Brain microvascular endothelial cell (primary cell): Measurements from ENCODE around the gene KCNJ18.
"Not testable (repeated sequence)": the region's sequence is repeated elsewhere in the genome, so short reads cannot be mapped to it uniquely, and the experiment has no call there.

ENCODE experiments used
- DNase-seq: peaks from one replicate; pipeline ENCODE4 v3.0.0-alpha.2; 2020
- H3K27ac ChIP-seq: fragments of 250-450 bp; sonication (Bioruptor Pico); 2 replicates; pipeline ENCODE4 v1.5.1; 2020; ENCODE audit warnings: mild to moderate bottlenecking, moderate library complexity
- H3K27me3 ChIP-seq: fragments of 250-450 bp; sonication (Bioruptor Pico); replicated peaks from 2 replicates; pipeline ENCODE4 v1.5.1; 2020; ENCODE audit warnings: mild to moderate bottlenecking
- H3K36me3 ChIP-seq: fragments of 250-450 bp; sonication (Bioruptor Pico); replicated peaks from 2 replicates; pipeline ENCODE4 v1.5.1; 2020; ENCODE audit warnings: mild to moderate bottlenecking
- H3K4me3 ChIP-seq: 2 replicates; pipeline ENCODE4 v1.5.1; 2011; ENCODE audit warnings: low read depth, mild to moderate bottlenecking, control low read depth, low read length, moderate library complexity
- in situ Hi-C: cut with HindIII; loops from 2 replicates; pipeline ENCODE4 v1.10.0; 2017; ENCODE audit warnings: low sequenced_read_pairs, low pct_ligation_motif_present

KCNJ18 gene

DNA sequence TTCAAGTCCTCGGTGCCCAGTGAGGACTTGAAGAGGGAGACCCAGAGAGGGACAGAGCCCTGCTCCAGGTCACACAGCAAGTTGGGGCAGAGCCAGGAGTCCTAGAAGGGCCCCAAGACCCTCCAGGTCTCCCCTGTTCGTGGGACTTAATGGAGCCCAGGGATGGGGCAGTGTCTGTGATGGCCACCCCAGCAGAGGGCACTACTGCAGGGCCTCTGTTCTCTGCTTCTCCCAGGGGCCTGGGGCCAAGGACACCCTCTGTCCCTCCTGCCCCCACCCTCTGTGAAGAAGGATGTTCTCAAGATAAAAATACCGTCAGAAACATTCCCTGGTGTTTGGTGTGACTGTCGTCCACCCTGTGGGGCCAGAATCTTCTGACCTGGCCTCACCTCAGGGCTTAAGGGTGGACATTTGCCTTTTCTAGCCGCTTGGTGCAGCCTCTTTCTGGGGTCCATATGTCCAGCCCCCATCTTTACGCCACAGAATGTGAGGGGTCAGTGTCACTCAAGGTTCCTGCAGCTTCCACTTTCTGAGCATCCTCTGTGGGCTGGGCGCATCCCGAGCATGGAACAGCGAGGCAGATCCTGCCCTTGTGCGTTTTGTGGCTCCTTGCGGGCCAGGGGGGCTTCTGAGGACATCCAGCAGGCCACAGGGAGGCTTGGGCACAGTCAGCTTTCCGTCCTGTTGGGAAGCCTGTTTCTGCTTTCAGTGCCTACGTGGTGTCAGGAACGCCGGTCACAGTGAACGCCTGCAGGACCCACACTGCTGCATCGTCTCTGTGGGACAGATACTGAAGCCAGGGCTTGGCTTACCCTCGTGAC is at the start of gene KCNJ18:
TSS of gene KCNJ18 (plus strand) at position 641 of the 821 bp plus-strand sequence. CDS start 10,264 bp downstream, outside the sequence.
- H3K36me3 ChIP-seq, H3K4me3 ChIP-seq, in situ Hi-C loops: not testable (repeated sequence)

DNA sequence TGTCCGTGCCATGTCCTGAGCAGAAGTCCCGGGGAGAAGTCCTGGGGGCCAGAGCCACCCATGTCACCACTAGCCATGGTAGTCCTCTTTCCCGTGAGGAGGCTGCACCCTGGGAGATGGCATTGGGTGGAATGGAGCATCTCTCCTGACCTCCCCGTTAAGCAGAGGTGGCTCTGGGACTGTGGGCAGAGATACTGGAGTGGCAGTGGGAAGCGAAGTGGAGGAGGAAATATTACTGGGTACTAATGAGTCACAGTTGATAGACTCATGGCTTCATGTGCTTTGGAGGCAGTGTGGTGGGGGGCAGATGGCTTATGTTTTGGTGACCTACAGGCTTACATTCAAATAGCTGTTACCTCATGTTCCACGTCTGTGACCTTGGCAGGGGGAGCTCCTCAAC is 44.2 kb upstream of the KCNJ18 start:
- H3K4me3 ChIP-seq, in situ Hi-C loops, DNase-seq, H3K27ac ChIP-seq, H3K36me3 ChIP-seq, H3K27me3 ChIP-seq: not testable (repeated sequence)

More for the DNA sequence above, at the start of gene KCNJ18:
- not testable (repeated sequence) for H3K27ac ChIP-seq, H3K27me3 ChIP-seq, DNase-seq

GRCh38 chr17:21650043-21650442 is 42.3 kb upstream of the KCNJ18 start:
- H3K27me3 ChIP-seq, H3K36me3 ChIP-seq, DNase-seq, in situ Hi-C loops, H3K4me3 ChIP-seq, H3K27ac ChIP-seq: not testable (repeated sequence)

- H3K27ac ChIP-seq, H3K36me3 ChIP-seq, H3K4me3 ChIP-seq, in situ Hi-C loops, H3K27me3 ChIP-seq, DNase-seq: not testable (repeated sequence)
These were observed 40.3 kb upstream of the KCNJ18 start for GRCh38 chr17:21652049-21652448.

- in situ Hi-C loops, H3K27ac ChIP-seq: not testable (repeated sequence)
These were observed 39.1 kb upstream of the KCNJ18 start for GRCh38 chr17:21653211-21653610.

DNA sequence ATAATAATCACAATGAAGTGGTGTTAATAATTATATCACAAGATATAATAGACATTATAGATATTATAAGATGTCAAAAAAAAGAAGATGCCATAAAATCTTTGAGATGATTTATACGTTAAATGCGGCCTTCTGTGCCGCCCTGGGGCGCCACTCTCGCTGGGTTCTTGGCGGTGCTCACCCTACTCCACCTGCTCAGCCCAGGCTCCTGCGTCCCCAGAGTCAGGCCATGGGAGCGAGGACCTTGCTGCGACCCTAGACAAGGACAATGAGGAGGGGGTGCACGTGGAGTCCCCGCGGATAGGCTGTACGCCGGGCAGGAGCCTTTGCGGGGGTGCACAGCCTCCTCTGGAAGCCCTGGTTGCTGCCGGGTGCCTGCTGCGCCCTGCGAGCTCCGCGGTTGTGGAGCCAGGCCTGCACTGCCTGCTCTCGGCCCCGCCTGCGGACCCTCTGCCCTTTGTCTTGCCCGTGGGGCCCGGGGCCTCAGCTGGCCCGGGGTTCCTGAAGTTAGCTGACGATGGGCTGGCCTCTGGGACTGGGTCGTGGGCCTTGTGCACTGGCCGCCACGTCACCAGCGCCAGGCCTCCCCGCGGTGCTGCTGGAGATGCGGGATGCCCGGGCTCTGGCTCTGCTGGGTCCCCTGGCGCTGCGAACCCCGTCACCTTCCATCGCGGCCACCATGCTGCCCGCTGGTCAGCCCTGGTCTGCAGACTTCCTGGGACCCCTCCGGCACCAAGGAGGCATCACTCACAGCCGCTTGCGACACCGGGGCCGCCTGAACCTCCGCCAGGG is 35.6 kb upstream of the KCNJ18 start:
- H3K27ac ChIP-seq, H3K36me3 ChIP-seq, DNase-seq, in situ Hi-C loops, H3K27me3 ChIP-seq, H3K4me3 ChIP-seq: not testable (repeated sequence)

More at GRCh38 chr17:21653211-21653610, 39.1 kb upstream of the KCNJ18 start:
- not testable (repeated sequence) for H3K36me3 ChIP-seq, H3K4me3 ChIP-seq, DNase-seq, H3K27me3 ChIP-seq

GRCh38 chr17:21659635-21660034 is 32.7 kb upstream of the KCNJ18 start:
- H3K27me3 ChIP-seq, H3K4me3 ChIP-seq, DNase-seq, H3K27ac ChIP-seq, in situ Hi-C loops, H3K36me3 ChIP-seq: not testable (repeated sequence)

DNA sequence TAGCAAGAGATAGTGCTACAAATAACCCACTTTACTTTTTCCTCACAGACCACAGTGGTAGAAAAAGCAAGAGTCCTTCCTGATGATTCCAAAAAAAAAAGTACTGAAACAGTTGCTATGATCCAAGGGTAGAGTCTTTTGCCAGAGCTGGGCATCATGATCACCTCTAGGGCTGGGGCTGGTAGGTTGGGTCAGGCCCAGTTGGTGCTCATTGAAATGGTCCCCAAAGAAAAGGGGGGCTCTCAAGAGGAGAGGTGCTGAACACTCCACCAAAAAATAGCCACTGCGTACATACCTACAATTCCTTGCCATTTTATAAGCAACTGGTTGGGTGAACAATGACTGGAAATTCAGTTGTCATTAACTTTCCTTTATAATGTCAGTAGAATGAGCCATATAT is 30.9 kb upstream of the KCNJ18 start:
- H3K27me3 ChIP-seq, H3K36me3 ChIP-seq, DNase-seq, H3K4me3 ChIP-seq, in situ Hi-C loops, H3K27ac ChIP-seq: not testable (repeated sequence)

- DNase-seq, H3K27me3 ChIP-seq, H3K27ac ChIP-seq, H3K36me3 ChIP-seq, in situ Hi-C loops, H3K4me3 ChIP-seq: not testable (repeated sequence)
These were observed 29.2 kb upstream of the KCNJ18 start for GRCh38 chr17:21663166-21663565.

- H3K27me3 ChIP-seq, H3K36me3 ChIP-seq, H3K27ac ChIP-seq, in situ Hi-C loops, H3K4me3 ChIP-seq, DNase-seq: not testable (repeated sequence)
These were observed 28.5 kb upstream of the KCNJ18 start for GRCh38 chr17:21663614-21664474.

DNA sequence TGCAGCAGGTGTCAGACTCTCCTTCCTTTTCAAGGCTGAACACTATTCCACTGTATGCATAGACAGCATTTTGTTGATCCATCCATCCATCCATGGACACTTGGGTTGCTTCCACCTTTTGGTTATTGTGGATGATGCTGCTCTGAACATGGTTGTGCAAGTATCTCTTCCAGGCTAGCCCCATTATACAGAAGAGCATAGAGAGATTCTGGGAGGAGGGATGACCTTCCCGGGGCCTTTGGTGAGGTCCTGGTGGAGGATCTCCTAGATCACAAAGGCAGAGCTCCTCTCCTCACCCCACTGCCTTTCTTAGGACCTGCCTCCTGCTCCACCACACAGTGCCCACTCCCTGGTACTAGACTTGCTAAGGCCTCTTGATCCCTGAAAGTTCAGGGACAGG is 27.2 kb upstream of the KCNJ18 start:
- H3K27ac ChIP-seq, H3K4me3 ChIP-seq, DNase-seq, H3K27me3 ChIP-seq, in situ Hi-C loops, H3K36me3 ChIP-seq: not testable (repeated sequence)

DNA sequence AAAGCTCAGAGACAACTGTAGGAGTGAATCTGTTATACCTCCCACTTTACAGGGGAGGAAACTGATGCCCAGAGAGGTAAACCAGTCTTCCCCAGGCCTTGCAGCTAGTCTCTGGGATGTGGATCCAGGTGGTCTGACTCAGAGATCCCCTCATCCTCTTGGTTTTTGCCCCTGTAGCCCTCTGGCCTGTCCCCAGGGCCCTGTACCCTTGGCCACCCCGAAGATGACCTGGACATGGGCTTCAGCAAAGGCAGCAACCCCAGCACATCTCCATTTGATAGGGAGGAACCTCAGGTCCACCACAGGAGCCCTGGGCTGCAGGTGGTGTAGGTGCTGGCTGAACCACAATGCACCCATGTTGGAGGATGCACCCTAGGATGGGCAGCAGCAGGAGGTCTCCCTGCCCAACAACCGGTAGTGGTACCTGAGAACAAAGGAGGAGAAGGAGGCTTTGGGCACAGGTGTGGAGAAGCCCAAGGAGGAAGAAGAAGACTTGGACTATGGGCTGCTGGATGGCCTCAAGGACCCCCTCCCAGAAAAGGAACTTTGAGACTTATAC is 26.3 kb upstream of the KCNJ18 start:
- in situ Hi-C loops, DNase-seq, H3K4me3 ChIP-seq, H3K36me3 ChIP-seq, H3K27ac ChIP-seq, H3K27me3 ChIP-seq: not testable (repeated sequence)

DNA sequence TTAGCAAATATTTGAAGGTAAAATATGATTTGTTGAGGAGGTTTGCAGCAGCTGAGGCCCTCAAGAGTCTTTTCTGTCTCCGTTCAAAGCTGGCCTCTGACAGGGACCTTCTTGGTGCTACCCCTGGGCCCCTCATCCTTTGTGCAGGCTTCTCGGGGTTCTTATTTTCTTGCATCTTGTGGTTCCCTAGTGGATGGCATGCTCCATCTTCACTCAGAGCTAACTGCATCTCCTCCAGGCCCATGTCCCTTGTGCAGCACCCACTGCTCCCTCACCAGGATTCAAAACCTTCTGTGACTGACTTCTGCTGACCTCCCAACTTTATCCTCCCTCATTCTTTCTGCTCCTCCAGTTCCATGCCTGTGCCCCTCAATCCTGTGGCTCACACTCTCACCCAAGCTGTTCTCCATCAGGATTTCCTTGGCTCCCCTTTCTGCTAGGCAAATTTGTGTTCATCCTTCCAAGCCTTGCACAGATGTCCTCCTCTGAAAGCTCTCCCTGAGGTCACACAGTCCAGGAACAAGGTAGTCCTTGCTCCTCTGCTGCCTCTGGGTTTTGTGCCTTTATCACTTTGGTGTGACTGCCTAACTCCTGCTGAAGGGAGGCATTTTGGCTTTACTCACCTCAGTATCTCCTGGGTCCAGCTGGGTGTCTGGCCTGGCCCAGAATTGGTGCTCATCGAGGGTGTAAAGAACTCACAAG is 25.5 kb upstream of the KCNJ18 start:
- H3K27me3 ChIP-seq, H3K36me3 ChIP-seq, H3K4me3 ChIP-seq, H3K27ac ChIP-seq, in situ Hi-C loops, DNase-seq: not testable (repeated sequence)
